Endothelial cell of umbilical vein (primary cell): ENCODE data around the gene GAPDHS. TPM values are rescaled to one million over a fixed set of nuclear protein-coding genes. Genes with fewer than 3 reads are reported as not detected.

Experiments
- BruUV-seq: library from RNA; stranded (reverse); fragments of 400-500 nt; replicated peaks from 2 replicates; lab custom pipeline; 2021; lab: Mats Ljungman, UMichigan
- CTCF ChIA-PET: fragments of 300-600, 350-600 bp; sonication (Branson Sonifier 250); formaldehyde crosslinking; loops from one replicate; lab custom pipeline; 2021; ENCODE audit warnings: antibody characterized with exemption, inconsistent platforms; lab: Charles Lee
- POLR2A ChIA-PET: fragments of 300-600, 350-600 bp; sonication (Branson Sonifier 250); formaldehyde crosslinking; loops from one replicate; lab custom pipeline; 2021; ENCODE audit warnings: antibody characterized with exemption, inconsistent platforms; lab: Charles Lee
- DNase-seq: peaks from one replicate; pipeline ENCODE4 v3.0.0-alpha.2; 2011; ENCODE audit warnings: low read depth, low spot score
- FAIRE-seq: peaks from 2 replicates; lab custom pipeline; 2011; peaks lifted over from hg19 to GRCh38; lab: Jason Lieb, UNC
- H2AFZ ChIP-seq: 2 replicates; pipeline ENCODE4 v1.6.0; 2012; ENCODE audit warnings: low read depth, low read length, control low read depth, inconsistent platforms
- H3K27ac ChIP-seq: 2 replicates; pipeline ENCODE4 v1.5.1; 2011; ENCODE audit warnings: low read depth, mild to moderate bottlenecking, control low read depth, low read length, moderate library complexity; ENCODE audit not compliant: insufficient read depth
- H3K27me3 ChIP-seq, 2 experiments: 2 replicates each; pipeline versions ENCODE4 v1.6.0 to v1.6.1; 2011; ENCODE audit warnings: low read length in 2 of 2, mixed read lengths in 1 of 2; ENCODE audit not compliant: control insufficient read depth in 2 of 2, insufficient read depth in 2 of 2
- H3K36me3 ChIP-seq, 2 experiments: 2 replicates in 1 of 2; 3 replicates in 1 of 2; pipeline ENCODE4 v1.5.1; 2011; ENCODE audit warnings: low read length in 2 of 2, mild to moderate bottlenecking in 1 of 2, moderate library complexity in 1 of 2; ENCODE audit not compliant: control insufficient read depth in 2 of 2, insufficient read depth in 2 of 2; ENCODE audit errors: extremely low read depth in 1 of 2
- H3K4me1 ChIP-seq: 3 replicates; pipeline ENCODE4 v1.5.1; 2011; ENCODE audit warnings: mild to moderate bottlenecking, low read length; ENCODE audit not compliant: control insufficient read depth, insufficient read depth; ENCODE audit errors: extremely low read depth
- H3K4me2 ChIP-seq: 2 replicates; pipeline ENCODE4 v1.6.1; 2011; ENCODE audit warnings: low read length, control low read depth, mixed read lengths; ENCODE audit not compliant: insufficient read depth
- H3K4me3 ChIP-seq, 3 experiments: fragments of 200-600 bp in 1 of 3; sonication (generic), shearing (Covaris generic) in 1 of 3; replicated peaks in 1 of 3; 2 replicates each; pipeline ENCODE4 v1.5.1; 2011 to 2016; ENCODE audit warnings: control low read depth in 3 of 3, low read length in 3 of 3, mild to moderate bottlenecking in 2 of 3, inconsistent platforms in 1 of 3, low read depth in 1 of 3, moderate library complexity in 1 of 3; ENCODE audit not compliant: insufficient read depth in 1 of 3
- H3K79me2 ChIP-seq: 2 replicates; pipeline ENCODE4 v1.6.0; 2012; ENCODE audit warnings: low read length, inconsistent platforms; ENCODE audit not compliant: control insufficient read depth, insufficient read depth
- H3K9ac ChIP-seq: replicated peaks from 2 replicates; pipeline ENCODE3; 2011; ENCODE audit warnings: low read length, control low read depth; ENCODE audit not compliant: insufficient read depth; ENCODE audit errors: extremely low read depth
- H3K9me1 ChIP-seq: replicated peaks from 3 replicates; pipeline ENCODE4 v1.6.0; 2011; ENCODE audit warnings: mild to moderate bottlenecking, low read length; ENCODE audit not compliant: control insufficient read depth, insufficient read depth; ENCODE audit errors: extremely low read depth
- H3K9me3 ChIP-seq: replicated peaks from 2 replicates; pipeline ENCODE4 v1.5.1; 2012; ENCODE audit warnings: low read length, inconsistent platforms; ENCODE audit not compliant: control insufficient read depth, insufficient read depth
- H4K20me1 ChIP-seq: replicated peaks from 2 replicates; pipeline ENCODE3; 2011; ENCODE audit warnings: mild to moderate bottlenecking, low read length; ENCODE audit not compliant: control insufficient read depth, insufficient read depth; ENCODE audit errors: extremely low read depth
- CTCF ChIP-seq, 2 donors: IDR thresholded peaks; 1 replicate in 1 of 2; 2 replicates in 1 of 2; pipeline ENCODE4 v1.5.1; 2011; ENCODE audit warnings: low read length in 2 of 2, mild to moderate bottlenecking in 2 of 2, moderate library complexity in 2 of 2, control low read depth in 1 of 2, inconsistent platforms in 1 of 2, low read depth in 1 of 2; ENCODE audit not compliant: insufficient read depth in 1 of 2; ENCODE audit errors: extremely low read depth in 1 of 2
- EZH2 ChIP-seq: IDR thresholded peaks from 2 replicates; pipeline ENCODE4 v1.6.1; 2012; ENCODE audit warnings: borderline replicate concordance, low read depth, mild to moderate bottlenecking, moderate library complexity, low read length, inconsistent platforms; ENCODE audit not compliant: severe bottlenecking
- FOS ChIP-seq: IDR thresholded peaks from 2 replicates; pipeline ENCODE4 v1.6.1; 2011; ENCODE audit warnings: mild to moderate bottlenecking, low read length, moderate library complexity, borderline replicate concordance; ENCODE audit not compliant: insufficient read depth
- GATA2 ChIP-seq: IDR thresholded peaks from 2 replicates; pipeline ENCODE4 v1.7.0; 2011; ENCODE audit warnings: low read depth, mild to moderate bottlenecking, moderate library complexity, mixed read lengths, low read length; ENCODE audit not compliant: insufficient read length, insufficient read depth
- JUN ChIP-seq: IDR thresholded peaks from 2 replicates; pipeline ENCODE4 v1.6.1; 2011; ENCODE audit warnings: borderline replicate concordance, low read depth; ENCODE audit not compliant: insufficient read length, insufficient read depth
- MAX ChIP-seq: IDR thresholded peaks from 2 replicates; pipeline ENCODE4 v1.6.1; 2011; ENCODE audit not compliant: insufficient read depth, insufficient read length
- MYC ChIP-seq: IDR thresholded peaks from one replicate; pipeline ENCODE4 v1.6.1; 2011; ENCODE audit warnings: mild to moderate bottlenecking, low read depth, low read length
- POLR2A ChIP-seq: IDR thresholded peaks from 2 replicates; pipeline ENCODE4 v1.6.1; 2012; ENCODE audit warnings: low read depth, mild to moderate bottlenecking, control low read depth, low read length
- POLR2AphosphoS5 ChIP-seq: IDR thresholded peaks from 2 replicates; pipeline ENCODE4 v1.6.1; 2012; ENCODE audit warnings: low read depth, mild to moderate bottlenecking, control low read depth, low read length, moderate library complexity; ENCODE audit not compliant: insufficient read depth
- dilution Hi-C: fragments of 300-500 bp; cut with MboI; formaldehyde crosslinking; loops from one replicate; pipeline ENCODE4 v1.15.0; 2019; ENCODE audit warnings: low sequenced_read_pairs; ENCODE audit not compliant: extremely low pct_ligation_motif_present
- intact Hi-C: fragments of 100-400 bp; cut with micrococcal nuclease; formaldehyde crosslinking; loops from one replicate; pipeline ENCODE4 v1.10.0; 2022
- polyA plus RNA-seq, 4 experiments: library from polyadenylated mRNA; depleted of rRNA in 3 of 4; stranded (reverse) in 3 of 4; unstranded in 1 of 4; fragments of >200 nt; gene quantifications; 2 replicates each; pipeline versions ENCODE4 v1.2.1 to v1.2.3, GENCODE V29; 2011 to 2012; ENCODE audit warnings: missing spikeins in 1 of 4
- total RNA-seq: library from RNA; stranded (reverse); gene quantifications from 2 replicates; pipeline ENCODE4 v1.2.3, GENCODE V29; 2021

GAPDHS gene
- total and polyA plus RNA-seq, 2 donors (not counting 3 experiments of a cell fraction or from before 2014, with no cell fraction given): not detected

DNA sequence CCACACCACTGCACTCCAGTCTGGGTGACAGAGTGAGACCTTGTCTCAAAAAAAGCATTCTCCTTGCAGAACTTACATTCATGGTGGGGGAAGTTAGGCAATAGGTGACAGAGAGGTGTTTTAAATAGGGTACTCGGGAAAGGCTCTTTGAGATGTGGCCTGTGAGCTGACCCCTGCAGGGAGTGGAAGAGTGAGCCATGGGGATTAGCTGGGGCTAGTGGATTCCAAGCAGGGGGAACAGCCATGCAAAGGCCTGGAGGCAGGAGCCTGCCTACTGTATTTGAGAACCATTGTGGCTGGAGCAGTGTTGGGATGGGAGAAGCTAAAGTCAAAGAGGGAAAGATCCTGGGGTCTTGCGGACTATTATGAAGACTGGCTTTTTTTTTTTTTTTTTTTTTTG lies 15.9 kb upstream of the GAPDHS start:
- H2AFZ ChIP-seq: no peak overlapping the region
- no peaks in the 10 kb centered on the region for H3K79me2 ChIP-seq
- TF ChIP-seq MYC: no peak
- no peak for TF ChIP-seq POLR2A
- no peak for TF ChIP-seq MAX
- TF ChIP-seq POLR2AphosphoS5: no peak
- TF ChIP-seq CTCF (IDR thresholded peaks at IDR 0.05; ENCODE audit: extremely low read depth in 1 of 2, insufficient read depth in 1 of 2, low read depth in 1 of 2, low read length in 2 of 2): no peak
- DNase-seq: no peak
- H3K36me3 ChIP-seq: no peaks in the 10 kb centered on the region
- H3K4me2 ChIP-seq: no peak overlapping the region
- CTCF ChIA-PET: interaction anchor here (0.9 kb wide), 1 partner anchor 10 kb away, joined by 3 read pairs; the partner anchor contains the start of gene SBSN
- dilution Hi-C loops (no loop called here), intact Hi-C loops (no loop called here)
- H3K9me3 ChIP-seq: no peaks in the 10 kb centered on the region
- POLR2A ChIA-PET: no interaction called here
- H3K9me1 ChIP-seq: no peaks in the 10 kb centered on the region
- no peaks in the 10 kb centered on the region for H4K20me1 ChIP-seq
- H3K9ac ChIP-seq: no peak overlapping the region
- FAIRE-seq: no peak
- no peak overlapping the region for H3K27ac ChIP-seq
- BruUV-seq: no TSS peak
- no peak overlapping the region for H3K4me3 ChIP-seq
- H3K4me1 ChIP-seq: no peaks in the 10 kb centered on the region
- peaks cover 8 to 11% of the 10 kb centered on the region in 2 experiments for H3K27me3 ChIP-seq

DNA sequence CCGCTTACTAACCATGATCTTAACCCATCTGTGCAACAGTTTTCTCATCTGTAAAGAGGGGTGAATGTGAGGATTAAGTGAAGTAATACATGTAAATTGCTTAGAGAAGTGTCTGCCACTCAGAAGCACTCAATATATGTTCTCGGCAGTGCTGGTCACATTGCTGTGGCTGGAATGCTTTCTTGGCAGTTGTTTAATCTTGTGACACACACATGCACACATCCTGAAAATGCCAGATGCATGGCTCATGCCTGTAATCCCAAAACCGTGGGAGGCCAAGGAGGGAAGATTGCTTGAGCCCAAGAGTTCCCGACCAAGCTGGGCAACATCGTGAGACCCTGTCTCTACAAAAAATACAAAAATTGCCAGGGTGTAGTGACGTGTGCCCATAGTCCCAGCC lies 14.9 kb upstream of the GAPDHS start:
- Histone ChIP-seq H4K20me1 (no peaks in the 10 kb centered on the region), H3K9me1 (no peaks in the 10 kb centered on the region), H3K36me3 (no peaks in the 10 kb centered on the region), H3K9me3 (no peaks in the 10 kb centered on the region), H3K4me3 (no peak overlapping the region), H3K4me1 (no peaks in the 10 kb centered on the region), H3K4me2 (no peak overlapping the region), H3K79me2 (no peaks in the 10 kb centered on the region), H2AFZ (no peak overlapping the region), H3K9ac (no peak overlapping the region), H3K27me3 (peaks cover 4 to 8% of the 10 kb centered on the region in 2 experiments), H3K27ac (no peak overlapping the region)
- intact Hi-C loops: no loop called here
- no peak for DNase-seq
- BruUV-seq: no TSS peak
- no peak for FAIRE-seq
- POLR2A ChIA-PET: no interaction called here
- TF ChIP-seq MAX (no peak), EZH2 (no peak), POLR2A (no peak), POLR2AphosphoS5 (no peak), JUN (no peak), FOS (no peak), CTCF (IDR thresholded peaks at IDR 0.05; ENCODE audit: extremely low read depth in 1 of 2, insufficient read depth in 1 of 2, low read depth in 1 of 2, low read length in 2 of 2) (no peak), GATA2 (no peak), MYC (no peak)
- CTCF ChIA-PET: no interaction called here
- dilution Hi-C loops: no loop called here
